GM19463 (cell line): ENCODE measurements around the gene TNXB.
A peak's percentile ranks its signal among the peaks of the same experiment; 100 is the strongest.
"Not testable (repeated sequence)": the region's sequence is repeated elsewhere in the genome, so short reads cannot be mapped to it uniquely, and the experiment has no call there.

Experiments used
- ATAC-seq: cut with Tn5 transposase; IDR thresholded peaks from one replicate; pipeline ENCODE4 v1.9.1; 2021; ENCODE audit warnings: mild to moderate bottlenecking, moderate library complexity; ENCODE audit not compliant: unreplicated experiment

TNXB gene

GRCh38 chr6:32109114-32109764 lies at the start of gene TNXB:
Gene TNXB, minus strand, starts transcription at chr6:32109338. Its CDS starts 11,140 bp downstream, at chr6:32098198.
- no peak for ATAC-seq

- no peak for ATAC-seq
These were observed 48.9 kb upstream of the TNXB start for GRCh38 chr6:32158052-32158451.

- no peak for ATAC-seq
These were observed 47.8 kb upstream of the TNXB start for GRCh38 chr6:32156891-32157290.

GRCh38 chr6:32154514-32155161 lies 45.5 kb upstream of the TNXB start:
- peak; percentile 80 for ATAC-seq

GRCh38 chr6:32153564-32154513 lies 44.7 kb upstream of the TNXB start, which contains the start of gene PPT2:
Gene PPT2, plus strand, starts transcription at chr6:32154141. Its CDS starts 454 bp downstream, at chr6:32154595.
- peak; percentile 29 for ATAC-seq

- ATAC-seq = no peak
These were observed 43.8 kb upstream of the TNXB start for GRCh38 chr6:32152769-32153563.

- no peak for ATAC-seq
These were observed 43.0 kb upstream of the TNXB start, which contains the start of gene PRRT1 for GRCh38 chr6:32151863-32152768. Gene PRRT1, minus strand, starts transcription at chr6:32151939. Its CDS starts 112 bp downstream, at chr6:32151827.

- no peak for ATAC-seq
These were observed 42.2 kb upstream of the TNXB start for GRCh38 chr6:32151181-32151862.

- ATAC-seq = no peak
These were observed 41.1 kb upstream of the TNXB start for GRCh38 chr6:32149932-32150870.

- ATAC-seq = no peak
These were observed 40.1 kb upstream of the TNXB start for GRCh38 chr6:32149092-32149755.

- no peak for ATAC-seq
These were observed 39.4 kb upstream of the TNXB start for GRCh38 chr6:32148289-32149091.

GRCh38 chr6:32147401-32148132 lies 38.4 kb upstream of the TNXB start:
- ATAC-seq = no peak

- no peak for ATAC-seq
These were observed 37.5 kb upstream of the TNXB start for GRCh38 chr6:32146687-32147086.

- no peak for ATAC-seq
These were observed 37.1 kb upstream of the TNXB start for GRCh38 chr6:32146287-32146686.

GRCh38 chr6:32144238-32144637 lies 35.1 kb upstream of the TNXB start:
- not testable (repeated sequence) for ATAC-seq
